Measurements from ENCODE around the gene JPH4. TPM values are rescaled to one million over a fixed set of nuclear protein-coding genes. Genes with fewer than 3 reads are reported as not detected.
A peak's percentile ranks its signal among the peaks of the same experiment; 100 is the strongest.
"Not testable (repeated sequence)": the region's sequence is repeated elsewhere in the genome, so short reads cannot be mapped to it uniquely, and the experiment has no call there.

JPH4 gene
- total RNA-seq, 1 donor from 2014 or later, result 0.13 TPM

DNA sequence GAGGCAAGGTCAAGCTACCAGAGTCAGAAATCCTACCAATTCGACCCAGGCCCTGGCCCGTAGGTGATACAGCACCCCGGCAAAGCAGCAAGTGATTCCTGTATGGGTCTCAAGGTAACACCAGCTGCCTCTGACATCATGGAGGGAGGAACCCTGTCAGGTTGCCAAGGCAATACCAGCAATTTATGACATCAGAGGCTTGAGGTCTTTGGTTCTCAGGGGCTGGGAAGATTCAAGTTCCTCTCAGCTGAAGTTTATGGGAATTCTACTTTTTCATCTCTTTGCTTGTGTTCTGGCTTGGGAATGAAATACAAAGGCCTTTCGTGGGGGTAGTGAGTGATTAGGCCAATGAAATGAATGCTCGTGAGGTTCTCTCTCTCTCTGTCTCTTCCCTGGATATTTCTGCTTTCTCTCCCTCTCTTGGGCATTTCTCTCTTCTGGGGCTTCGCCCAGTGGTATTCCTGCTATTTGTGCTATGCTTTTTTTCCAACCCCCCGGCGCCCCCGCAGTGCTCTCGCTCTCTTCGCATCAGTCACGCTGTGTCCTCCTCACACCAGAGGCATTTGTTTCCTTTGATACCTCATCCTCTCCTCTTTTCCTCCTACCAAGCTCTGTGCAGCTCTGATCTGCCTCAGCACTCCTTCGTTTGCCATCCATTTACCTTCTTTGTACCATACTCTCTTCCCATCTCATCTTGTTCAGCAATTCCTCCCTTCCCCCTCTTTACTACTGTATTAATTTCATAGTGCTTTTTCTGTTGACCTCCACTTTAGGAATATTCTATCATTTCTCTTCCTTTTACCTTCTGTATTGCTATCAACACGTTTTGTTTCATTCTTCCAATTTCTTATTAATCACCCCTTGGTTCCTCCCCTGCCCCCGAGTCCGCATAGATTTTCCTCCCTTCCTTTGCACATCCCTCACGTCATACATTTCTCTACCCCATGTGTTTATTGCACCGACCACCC, 30.0 kb downstream of the JPH4 start:
- no peak for DNase-seq (ENCODE audit: low read depth in 2 of 2)

GRCh38 chr14:23547924-23548323, 30.7 kb downstream of the JPH4 start:
- no peak for DNase-seq (ENCODE audit: low read depth in 2 of 2)

GRCh38 chr14:23546450-23547035, 32.0 kb downstream of the JPH4 start:
- DNase-seq (ENCODE audit: low read depth in 2 of 2), result no peak

GRCh38 chr14:23545740-23546365, 32.7 kb downstream of the JPH4 start:
- no peak for DNase-seq (ENCODE audit: low read depth in 2 of 2)

- no peak for DNase-seq (ENCODE audit: low read depth in 2 of 2)
These were observed 33.8 kb downstream of the JPH4 start for GRCh38 chr14:23544511-23545447.

- DNase-seq (ENCODE audit: low read depth in 2 of 2), result no peak
These were observed 35.2 kb downstream of the JPH4 start for GRCh38 chr14:23543403-23543802.

DNA sequence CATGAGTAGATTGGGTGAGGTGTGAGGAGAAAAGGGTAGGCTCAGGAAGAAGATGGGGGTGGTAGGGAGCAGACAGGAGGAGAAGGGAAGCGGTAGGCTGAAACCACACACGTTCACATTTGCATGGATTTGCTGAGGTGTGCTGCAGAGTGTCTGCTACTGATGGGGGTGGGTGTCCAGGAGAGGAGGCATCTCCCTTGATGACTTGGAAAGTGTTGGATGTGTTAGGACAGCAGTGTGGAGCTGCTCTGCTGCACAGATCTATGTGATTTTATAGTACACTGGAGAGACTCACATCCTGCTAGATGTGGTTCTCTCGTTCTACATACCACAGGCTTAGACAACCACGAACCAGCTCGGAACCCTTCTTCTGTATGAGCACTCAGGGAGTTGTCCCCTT, 36.3 kb downstream of the JPH4 start:
- DNase-seq (ENCODE audit: low read depth in 2 of 2), result no peak

DNA sequence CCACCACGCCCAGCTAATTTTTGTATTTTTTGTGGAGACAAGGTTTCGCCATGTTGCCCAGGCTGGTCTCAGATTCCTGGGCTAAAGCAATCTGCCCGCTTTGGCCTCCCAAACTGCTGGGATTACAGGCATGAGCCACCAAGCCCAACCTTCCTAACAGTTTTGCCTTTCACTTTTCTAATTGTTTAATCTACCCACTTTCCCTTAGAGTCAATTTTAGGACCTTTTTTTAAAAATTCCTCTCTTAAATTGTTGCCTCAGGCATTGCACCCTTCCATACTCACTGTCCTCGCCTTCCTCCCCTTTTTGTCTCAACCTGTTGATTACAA, 38.5 kb downstream of the JPH4 start:
- DNase-seq (ENCODE audit: low read depth in 2 of 2), result no peak

GRCh38 chr14:23539248-23540140, 39.1 kb downstream of the JPH4 start:
- DNase-seq (ENCODE audit: low read depth in 2 of 2), result peak; percentile 16 to 43

GRCh38 chr14:23538785-23539184, 39.8 kb downstream of the JPH4 start:
- no peak for DNase-seq (ENCODE audit: low read depth in 2 of 2)

DNA sequence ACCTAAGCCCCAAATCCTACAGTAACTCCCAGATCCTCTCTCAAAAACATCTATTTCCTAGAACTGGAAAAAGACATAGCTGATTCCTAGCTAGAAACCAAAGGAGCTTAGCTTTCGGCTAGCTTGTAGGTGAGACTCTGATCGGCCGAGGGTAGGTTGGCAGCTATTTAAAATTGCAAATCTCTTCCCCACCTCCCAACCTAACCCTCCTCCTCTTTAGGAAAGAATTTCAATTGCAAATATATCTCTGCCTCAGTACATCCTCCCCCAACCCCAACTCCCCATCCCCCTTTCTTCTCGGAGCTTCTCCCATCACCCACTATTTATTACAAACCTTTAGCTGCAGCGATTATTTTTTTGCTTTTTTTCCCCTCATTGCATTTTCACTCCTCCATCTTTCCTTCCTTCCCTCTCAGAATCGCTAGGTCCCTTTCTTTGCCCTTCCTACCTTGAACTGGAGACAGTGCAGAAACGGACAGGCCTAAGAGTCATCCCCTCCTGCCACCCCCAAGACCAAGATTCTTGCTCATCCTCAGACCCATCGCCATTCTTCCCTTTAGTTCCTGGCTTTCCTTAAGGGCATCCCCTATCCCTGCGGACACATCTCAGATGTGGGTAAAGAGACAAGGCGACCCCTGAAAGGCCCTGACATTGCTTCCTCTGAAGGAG, 40.4 kb downstream of the JPH4 start:
- no peak for DNase-seq (ENCODE audit: low read depth in 2 of 2)

DNA sequence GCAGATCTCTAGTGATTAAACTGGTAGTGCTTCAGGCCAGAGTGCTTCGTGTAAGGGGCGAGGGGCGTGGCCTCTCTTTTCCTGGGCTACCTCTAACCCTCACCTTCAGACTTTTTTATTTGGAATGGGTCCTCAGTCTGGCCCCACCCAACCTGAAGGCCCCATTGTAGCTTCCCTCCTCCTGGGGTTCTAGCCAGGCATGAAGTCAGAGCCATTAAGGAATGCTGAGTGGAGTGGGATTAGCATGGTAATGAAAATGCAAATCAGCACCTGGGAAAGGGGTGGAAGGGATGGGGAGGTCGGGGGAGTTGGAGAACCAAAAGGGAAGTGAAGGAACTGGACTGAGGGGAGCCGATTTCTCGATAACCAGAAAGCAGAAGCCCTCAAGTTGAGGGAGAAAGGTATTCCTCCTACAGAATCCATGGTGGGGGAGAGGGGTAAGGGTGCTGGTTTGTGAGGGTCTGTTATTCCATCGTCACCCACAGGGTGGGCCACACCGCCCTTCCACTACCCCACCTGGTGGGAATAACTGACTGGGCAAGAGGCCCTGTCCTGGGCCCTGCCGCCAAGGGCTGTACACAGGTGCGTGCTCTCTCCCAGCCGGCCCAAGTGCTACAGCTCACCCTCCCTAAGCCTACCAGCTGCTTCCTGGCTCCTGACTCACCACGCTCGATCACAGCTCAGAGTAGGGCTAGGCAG, 41.1 kb downstream of the JPH4 start:
- DNase-seq (ENCODE audit: low read depth in 2 of 2), result peak in 1 of 2 donors; percentile 21

- not testable (repeated sequence) for DNase-seq (ENCODE audit: low read depth in 2 of 2)
These were observed 41.7 kb downstream of the JPH4 start for GRCh38 chr14:23536906-23537305.

- no peak for DNase-seq (ENCODE audit: low read depth in 2 of 2)
These were observed 42.1 kb downstream of the JPH4 start for GRCh38 chr14:23536494-23536893.

- DNase-seq (ENCODE audit: low read depth in 2 of 2), result no peak
These were observed 42.6 kb downstream of the JPH4 start for GRCh38 chr14:23535943-23536342.

GRCh38 chr14:23533652-23534435, 44.7 kb downstream of the JPH4 start:
- no peak for DNase-seq (ENCODE audit: low read depth in 2 of 2)

DNA sequence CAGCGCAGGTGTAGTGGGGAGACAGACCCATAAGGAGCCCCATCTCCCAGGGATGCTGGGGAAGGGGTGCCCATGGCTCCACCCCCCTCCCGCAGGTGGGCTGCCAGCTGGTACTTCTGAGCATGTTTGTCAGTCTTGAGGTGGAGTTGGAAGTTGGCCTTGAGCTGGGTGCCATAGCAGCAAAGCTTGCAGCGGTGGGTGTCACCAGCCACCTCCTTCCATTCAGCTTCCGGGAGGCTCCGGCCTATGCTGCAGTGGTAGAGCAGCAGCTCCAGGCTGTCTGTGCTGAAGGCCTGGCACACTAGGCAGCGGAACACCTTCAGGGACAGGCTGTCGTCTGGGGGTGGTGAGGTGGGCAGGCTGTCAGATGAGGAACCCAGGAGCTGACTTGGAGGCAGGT, 45.9 kb downstream of the JPH4 start:
- DNase-seq (ENCODE audit: low read depth in 2 of 2), result no peak

DNA sequence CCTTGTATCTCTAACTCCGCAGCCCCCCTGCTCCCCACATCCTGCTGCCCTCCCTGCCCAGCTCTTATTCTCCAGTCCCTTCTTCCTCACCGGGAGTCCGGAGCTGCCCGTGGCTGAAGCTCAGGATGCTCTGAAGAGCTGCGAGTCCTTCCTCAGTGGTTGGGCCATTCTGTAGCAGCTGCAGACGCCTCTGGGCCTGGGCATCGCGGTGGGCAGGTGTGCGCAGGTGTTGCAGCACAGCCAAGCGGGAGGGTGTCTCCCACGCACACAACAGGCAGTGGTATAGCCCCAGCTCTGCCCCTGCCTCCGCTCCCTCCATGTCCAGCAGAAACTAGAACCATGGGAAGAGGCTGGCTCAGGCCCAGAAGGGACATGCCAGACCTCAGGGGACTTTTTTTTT, 47.2 kb downstream of the JPH4 start:
- no peak for DNase-seq (ENCODE audit: low read depth in 2 of 2)
